GM18951 (cell line): ENCODE results near the gene PDE3B.
"Not testable (repeated sequence)": the region's sequence is repeated elsewhere in the genome, so short reads cannot be mapped to it uniquely, and the experiment has no call there.

ENCODE experiments used
- POLR2A ChIP-seq: IDR thresholded peaks from 4 replicates; pipeline ENCODE4 v1.6.1; 2011; ENCODE audit warnings: mild to moderate bottlenecking; ENCODE audit not compliant: insufficient read length, insufficient read depth; ENCODE audit errors: extremely low read depth
- in situ Hi-C: fragments of 300-500 bp; cut with MboI; formaldehyde crosslinking; loops from one replicate; pipeline ENCODE4 v1.12.0; 2022; ENCODE audit warnings: low sequenced_read_pairs, mixed read lengths, inconsistent platforms; ENCODE audit not compliant: unreplicated experiment

Gene PDE3B

DNA sequence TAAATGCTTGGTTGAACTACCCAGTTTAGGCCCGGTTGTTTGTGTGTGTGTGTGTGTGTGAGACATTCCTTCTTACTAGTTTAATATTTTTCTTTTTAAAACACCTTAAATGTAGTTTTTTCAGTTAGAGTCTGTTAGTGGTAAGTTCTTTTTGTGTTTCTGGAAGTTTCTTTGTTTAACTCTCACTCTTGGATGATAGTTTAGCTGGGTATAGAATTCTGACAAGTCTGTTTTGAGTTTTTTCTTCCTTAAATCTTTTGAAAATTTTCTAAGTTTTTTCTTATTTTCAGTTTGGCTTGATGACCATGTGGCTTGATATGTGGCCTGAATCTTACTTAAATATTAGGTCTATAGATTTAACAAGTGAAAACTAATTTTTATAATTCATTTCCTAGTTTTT, 60.1 kb downstream of the PDE3B start:
- TF ChIP-seq POLR2A: no peak
- in situ Hi-C loops: no loop called here

DNA sequence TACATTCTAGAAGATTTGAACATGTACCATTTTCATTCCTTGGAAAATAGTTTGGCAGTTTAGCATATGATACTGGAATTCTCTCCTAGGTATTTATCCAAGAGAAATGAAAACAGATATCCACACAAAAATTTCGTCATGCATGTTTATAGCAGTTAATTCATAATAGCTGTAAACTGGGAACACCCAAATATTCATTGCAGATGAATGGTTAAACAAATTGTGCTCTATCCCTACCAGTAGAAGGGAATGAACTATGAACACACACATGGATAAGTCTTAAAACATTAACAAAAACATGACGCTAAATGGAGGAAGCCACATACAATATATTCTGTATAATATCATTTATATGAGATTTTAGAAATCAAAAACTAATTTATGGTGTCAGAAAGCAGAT, 61.5 kb downstream of the PDE3B start:
- in situ Hi-C loops: no loop called here
- no peak for TF ChIP-seq POLR2A

DNA sequence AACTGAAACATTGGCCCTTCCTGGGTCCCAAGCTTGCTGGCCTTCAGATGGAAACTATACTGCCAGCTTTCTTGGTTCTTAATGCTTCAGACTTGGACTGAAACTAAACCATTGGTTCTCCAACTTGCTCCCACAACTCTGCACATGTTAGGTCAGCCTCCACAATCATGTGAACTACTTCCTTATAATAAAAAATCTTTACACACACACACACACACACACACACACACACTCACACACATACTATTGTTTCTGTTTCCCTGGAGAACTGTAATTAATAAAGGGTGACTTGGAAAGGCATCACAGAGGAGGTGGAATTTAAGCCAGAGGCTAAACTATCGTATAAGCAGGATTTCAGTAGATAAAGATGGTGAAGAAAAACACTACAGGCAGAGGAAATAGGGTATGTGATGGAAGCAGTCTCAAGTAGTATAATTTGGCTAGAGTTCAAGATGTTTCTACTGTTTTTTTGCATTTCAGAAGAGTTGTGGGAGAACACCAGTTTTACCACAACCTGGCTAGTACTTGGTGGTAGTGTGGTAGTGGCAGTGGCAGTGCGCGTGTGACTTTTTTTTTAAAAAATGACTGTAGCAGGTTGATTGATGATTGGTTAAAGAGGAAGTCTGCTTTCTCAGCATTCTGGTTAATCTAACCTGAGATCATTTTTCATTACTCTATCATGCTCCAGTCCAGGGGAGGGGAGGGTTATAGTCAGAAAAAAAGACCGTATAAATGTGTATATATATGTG, 70.1 kb downstream of the PDE3B start:
- in situ Hi-C loops: no loop called here
- TF ChIP-seq POLR2A: no peak

DNA sequence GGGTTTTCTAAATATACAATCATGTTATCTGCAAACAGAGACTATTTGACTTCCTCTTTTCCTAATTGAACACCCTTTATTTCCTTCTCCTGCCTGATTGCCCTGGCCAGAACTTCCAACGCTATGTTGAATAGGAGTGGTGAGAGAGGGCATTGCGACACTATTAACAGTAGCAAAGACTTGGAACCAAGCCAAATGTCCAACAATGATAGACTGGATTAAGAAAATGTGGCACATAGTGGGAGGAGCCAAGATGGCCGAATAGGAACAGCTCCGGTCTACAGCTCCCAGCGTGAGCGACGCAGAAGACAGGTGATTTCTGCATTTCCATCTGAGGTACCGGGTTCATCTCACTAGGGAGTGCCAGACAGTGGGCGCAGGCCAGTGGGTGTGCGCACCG, 72.1 kb downstream of the PDE3B start:
- in situ Hi-C loops: not testable (repeated sequence)

DNA sequence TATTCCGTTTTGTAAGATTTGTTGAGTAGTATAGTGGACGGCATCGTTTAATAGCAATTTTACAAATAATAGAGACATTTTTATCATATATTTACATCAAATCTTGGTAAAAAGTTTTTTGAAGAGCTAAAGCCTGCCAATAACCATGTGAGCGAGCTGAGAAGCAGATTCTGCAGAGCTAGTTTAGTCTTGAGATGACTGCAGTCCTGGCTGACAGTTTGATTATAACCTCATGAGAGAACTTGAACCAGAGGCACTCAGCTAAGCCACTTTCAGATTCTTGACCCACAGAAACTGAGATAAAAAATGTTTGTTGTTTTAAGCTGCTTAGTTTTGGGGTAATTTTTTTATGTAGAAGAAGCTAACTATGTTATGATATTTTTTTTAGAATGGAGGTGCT, 78.9 kb downstream of the PDE3B start:
- in situ Hi-C loops: no loop called here
- no peak for TF ChIP-seq POLR2A

DNA sequence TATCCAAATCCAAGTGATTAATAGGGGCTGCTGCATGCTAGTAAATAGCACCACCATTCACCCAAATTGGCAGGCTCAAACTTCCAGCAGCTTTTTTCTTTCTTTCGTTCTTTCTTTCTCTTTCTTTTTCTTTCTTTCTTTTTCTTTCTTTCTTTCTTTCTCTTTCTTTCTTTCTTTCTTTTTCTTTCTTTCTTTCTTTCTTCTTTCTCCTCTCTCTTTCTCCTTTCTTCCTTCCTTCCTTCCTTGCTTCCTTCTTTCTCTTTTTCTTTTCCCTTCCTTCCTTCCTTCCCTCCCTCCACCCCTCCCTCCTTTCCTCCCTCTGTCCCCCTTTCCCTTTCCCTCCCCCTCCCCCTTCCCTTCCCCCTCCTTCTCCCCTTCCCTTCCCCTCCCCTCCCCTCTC, 81.5 kb downstream of the PDE3B start:
- in situ Hi-C loops: no loop called here
- TF ChIP-seq POLR2A: no peak

DNA sequence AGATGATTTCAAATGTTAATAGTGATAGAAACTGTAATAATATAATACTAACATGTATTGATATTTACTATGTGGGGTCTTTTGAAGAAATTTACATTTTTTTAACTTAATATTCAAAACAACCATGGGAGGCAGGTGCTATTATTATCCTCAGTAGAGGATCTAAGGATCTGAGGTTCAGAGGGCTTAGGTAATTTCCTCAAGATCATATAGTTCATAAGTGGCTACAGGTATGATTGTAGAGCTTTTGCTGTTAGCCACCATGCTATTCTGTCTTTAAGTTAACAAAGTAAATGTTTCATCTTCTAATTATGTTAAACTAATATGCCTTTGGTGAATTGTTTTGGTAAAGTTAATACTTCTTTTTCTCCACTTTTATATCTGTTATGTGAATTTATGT, 83.6 kb downstream of the PDE3B start:
- in situ Hi-C loops: no loop called here
- no peak for TF ChIP-seq POLR2A

DNA sequence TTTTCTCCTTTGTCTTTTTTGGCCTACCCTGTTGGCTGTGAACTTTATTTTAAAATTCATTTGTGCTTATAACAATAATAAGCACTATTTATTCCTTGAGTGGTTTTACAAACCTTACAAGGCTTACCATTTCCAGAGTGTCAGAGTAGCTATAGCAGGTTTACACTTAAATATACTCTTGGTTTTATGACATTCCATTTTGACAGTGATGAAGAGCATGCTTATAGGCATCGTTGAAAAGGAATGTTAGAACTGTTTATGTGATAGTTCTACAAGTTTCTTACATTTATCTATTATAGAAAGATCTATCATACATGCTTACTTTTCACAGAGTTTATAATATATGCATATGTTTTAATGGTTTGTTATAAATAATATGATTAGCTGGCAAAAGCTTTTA, 84.1 kb downstream of the PDE3B start:
- TF ChIP-seq POLR2A: no peak
- in situ Hi-C loops: no loop called here

DNA sequence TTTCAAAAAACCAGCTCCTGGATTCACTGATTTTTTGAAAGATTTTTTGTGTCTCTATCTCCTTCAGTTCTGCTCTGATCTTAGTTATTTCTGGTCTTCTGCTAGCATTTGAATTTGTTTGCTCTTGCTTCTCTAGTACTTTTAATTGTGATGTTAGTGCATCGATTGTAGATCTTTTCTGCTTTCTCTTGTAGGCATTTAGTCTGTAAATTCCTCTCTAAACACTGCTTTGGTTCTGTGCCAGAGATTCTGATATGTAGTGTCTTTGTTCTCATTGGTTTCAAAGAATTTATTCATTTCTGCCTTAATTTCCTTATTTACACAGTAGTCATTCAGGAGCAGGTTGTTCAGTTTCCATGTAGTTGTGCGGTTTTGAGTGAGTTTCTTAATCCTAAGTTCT, 96.9 kb downstream of the PDE3B start:
- in situ Hi-C loops: not testable (repeated sequence)

DNA sequence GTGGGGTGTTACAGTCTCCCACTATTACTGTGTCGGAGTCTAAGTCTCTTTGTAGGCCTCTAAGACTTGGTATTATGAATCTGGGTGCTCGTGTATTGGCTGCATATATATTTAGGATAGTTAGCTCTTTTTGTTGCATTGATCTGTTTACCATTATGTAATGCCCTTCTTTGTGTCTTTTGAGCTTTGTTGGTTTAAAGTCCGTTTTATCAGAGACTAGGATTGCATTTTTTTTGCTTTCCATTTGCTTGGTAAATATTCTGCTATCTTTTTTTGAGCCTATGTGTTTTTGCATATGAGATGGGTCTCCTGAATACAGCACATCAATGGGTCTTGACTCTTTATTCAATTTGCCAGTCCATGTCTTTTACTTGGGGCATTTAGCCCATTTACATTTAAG, 97.6 kb downstream of the PDE3B start:
- TF ChIP-seq POLR2A: no peak
- in situ Hi-C loops: no loop called here

DNA sequence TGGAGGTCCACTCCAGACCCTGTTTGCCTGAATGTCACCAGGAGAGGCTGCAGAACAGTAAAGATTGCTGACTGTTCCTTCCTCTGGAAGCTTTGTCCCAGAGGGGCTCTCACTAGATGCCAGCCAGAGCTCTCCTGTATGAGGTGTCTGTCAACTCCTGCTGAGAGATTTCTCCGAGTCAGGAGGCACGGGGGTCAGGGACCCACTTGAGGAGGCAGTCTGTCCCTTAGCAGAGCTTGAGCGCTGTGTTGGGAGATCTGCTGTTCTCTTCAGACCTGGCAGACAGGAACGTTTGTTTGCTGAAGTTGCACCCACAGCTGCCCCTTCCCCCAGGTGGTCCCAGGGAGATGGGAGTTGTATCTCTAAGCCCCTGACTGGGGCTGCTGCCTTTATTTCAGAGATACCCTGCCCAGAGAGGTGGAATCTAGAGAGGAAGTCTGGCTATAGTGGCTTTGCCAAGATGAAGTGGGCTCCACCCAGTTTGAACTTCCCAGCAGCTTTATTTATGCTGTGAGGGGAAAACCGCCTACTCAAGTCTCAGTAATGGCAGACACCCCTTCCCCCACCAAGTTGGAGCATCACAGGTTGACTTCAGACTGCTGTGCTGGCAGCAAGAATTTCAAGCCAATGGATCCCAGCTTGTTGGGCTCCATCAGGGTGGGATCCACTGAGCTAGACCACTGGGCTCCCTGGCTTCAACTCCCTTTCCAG, 99.4 kb downstream of the PDE3B start:
- in situ Hi-C loops: no loop called here
- no peak for TF ChIP-seq POLR2A

DNA sequence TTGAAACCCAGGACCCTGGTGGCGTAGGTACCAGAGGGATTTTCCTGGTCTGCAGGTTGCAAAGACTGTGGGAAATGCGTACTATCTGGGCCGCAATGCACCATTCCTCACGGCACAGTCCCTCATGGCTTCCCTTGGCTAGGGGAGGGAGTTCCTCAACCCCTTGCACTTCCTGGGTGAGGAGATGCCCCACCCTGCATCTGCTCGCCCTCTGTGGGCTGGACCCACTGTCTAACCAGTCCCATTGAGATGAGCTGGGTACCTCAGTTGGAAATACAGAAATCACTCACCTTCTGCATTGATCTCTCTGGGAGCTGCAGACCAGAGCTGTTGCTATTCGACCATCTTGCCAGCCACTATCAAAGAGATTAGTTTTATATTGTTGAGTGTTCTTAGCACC, 100.1 kb downstream of the PDE3B start:
- in situ Hi-C loops: not testable (repeated sequence)

DNA sequence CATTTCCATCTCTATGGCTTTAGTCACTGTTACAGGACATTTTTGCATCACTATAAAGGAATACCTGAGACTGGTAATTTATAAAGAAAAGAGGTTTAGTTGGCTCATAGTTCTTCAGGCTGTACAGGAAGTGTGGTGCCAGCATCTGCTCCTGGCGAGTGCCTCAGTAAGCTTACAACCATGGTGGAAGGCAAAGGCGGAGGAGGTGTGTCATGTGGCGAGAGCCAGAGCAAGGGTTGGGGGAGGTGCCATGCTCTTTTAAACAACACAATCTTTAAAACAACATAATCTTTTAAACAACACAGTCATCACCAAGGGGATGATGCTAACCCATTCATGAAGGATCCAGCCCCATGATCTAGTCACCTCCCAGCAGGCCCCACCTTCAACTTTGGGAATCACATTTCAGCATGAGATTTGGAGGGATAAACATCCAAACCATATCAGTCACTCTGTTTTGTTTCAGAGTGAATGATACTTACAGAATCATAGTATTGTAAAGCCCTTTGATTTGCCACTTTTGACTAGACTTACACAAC, 103.3 kb downstream of the PDE3B start:
- no peak for TF ChIP-seq POLR2A
- in situ Hi-C loops: no loop called here

DNA sequence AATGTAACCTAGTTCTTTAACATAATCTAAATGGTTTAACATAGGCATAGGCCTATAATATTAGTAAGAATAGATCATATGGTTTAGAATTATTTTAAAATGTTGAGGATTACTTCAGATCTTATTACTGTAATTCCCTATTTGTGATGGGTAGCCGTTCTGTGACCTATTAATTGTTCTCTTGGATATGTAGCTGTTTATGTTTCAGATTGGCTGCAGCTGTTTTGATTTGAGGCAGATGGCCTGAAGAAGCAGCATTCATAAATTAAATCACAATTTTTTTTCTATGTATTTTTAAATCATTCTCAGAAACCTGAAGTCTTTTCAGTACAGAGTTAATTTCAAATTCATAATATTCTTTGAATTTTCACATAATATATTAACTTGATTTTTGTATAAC, 104.5 kb downstream of the PDE3B start:
- in situ Hi-C loops: no loop called here
- TF ChIP-seq POLR2A: no peak

DNA sequence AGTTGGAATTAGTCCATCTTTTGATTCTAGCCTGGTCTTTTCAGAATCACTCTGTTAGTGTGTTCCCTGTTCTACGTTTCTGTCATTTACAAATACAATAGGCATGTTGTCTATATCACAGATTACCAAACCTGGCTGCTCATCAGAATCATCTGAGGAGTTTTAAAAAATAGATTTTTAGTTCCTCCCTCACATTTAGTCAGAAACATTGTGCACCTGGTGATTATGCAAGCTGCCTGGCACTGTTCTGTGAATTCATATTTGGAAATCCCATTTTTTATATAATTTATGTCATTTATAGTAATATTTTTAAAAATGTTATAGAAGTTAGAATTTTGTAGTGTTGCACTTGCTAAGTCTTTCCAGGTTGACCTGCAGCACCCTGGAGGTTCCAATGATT, 107.3 kb downstream of the PDE3B start:
- in situ Hi-C loops: no loop called here
- no peak for TF ChIP-seq POLR2A

DNA sequence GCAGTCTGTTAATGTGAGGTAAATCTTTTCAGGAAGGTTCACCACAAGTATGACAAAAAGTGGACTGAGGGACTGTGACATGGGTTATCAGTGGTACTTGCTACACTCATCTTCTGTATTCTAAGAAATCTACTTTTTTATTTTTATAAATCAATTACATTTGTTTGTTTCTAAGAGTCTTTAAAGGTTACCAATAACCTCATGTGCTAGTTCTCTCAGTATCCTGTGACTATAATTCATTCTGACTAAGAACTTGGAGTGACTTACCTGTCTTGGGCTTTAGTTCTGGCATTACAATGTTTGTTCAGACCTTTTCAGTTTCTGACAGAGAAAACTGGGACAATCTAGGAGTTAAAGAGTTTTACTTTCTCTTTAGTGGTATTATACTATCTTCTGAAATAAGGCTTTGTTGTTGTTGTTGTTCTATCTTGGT, 108.4 kb downstream of the PDE3B start:
- in situ Hi-C loops: no loop called here
- no peak for TF ChIP-seq POLR2A
